ENCODE measurements around the gene CEBPE.

Gene CEBPE

DNA sequence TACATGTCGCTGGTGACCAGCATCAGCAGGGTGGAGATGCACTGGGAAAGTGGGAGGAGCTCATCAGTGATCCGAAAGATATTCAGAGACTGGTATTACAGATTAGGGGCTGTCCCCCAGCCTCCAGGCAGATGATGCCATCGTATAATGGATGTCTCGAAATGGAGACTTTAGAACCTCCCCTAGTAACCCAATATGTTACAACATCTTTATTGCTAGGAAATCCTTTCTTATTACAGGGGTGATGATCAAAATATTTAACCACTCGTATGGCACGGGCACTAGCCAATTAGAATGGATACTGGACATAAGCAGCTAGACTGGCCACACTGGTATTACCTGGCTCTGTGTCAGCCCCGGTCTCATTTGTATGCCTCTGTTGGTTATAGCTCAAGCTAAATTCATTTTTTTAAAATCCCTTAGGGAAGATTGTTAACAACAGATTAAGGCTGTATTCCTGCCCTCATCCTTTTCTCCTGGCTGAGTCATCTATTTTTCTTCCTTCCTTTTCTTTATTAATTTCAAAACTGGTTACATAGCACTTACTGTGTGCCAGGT is 10.8 kb upstream of the CEBPE start:
- no peak for ATAC-seq
- TF ChIP-seq SNAI2 (CRISPR knock-in tag; IDR thresholded peaks at IDR 0.05), result no peak
- TF ChIP-seq CSDC2 (CRISPR knock-in tag; IDR thresholded peaks at IDR 0.05), result no peak
- TF ChIP-seq ZFP30 (CRISPR knock-in tag; IDR thresholded peaks at IDR 0.05), result no peak
- TF ChIP-seq ESRRG (CRISPR knock-in tag; IDR thresholded peaks at IDR 0.05), result no peak
- TF ChIP-seq, protein P1, sequence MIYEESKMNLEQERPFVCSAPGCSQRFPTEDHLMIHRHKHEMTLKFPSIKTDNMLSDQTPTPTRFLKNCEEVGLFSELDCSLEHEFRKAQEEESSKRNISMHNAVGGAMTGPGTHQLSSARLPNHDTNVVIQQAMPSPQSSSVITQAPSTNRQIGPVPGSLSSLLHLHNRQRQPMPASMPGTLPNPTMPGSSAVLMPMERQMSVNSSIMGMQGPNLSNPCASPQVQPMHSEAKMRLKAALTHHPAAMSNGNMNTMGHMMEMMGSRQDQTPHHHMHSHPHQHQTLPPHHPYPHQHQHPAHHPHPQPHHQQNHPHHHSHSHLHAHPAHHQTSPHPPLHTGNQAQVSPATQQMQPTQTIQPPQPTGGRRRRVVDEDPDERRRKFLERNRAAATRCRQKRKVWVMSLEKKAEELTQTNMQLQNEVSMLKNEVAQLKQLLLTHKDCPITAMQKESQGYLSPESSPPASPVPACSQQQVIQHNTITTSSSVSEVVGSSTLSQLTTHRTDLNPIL (CRISPR knock-in tag; IDR thresholded peaks at IDR 0.05; ENCODE audit: low read depth), result no peak
- TF ChIP-seq OSR1 (CRISPR knock-in tag; IDR thresholded peaks at IDR 0.05), result no peak
- TF ChIP-seq, protein P2, sequence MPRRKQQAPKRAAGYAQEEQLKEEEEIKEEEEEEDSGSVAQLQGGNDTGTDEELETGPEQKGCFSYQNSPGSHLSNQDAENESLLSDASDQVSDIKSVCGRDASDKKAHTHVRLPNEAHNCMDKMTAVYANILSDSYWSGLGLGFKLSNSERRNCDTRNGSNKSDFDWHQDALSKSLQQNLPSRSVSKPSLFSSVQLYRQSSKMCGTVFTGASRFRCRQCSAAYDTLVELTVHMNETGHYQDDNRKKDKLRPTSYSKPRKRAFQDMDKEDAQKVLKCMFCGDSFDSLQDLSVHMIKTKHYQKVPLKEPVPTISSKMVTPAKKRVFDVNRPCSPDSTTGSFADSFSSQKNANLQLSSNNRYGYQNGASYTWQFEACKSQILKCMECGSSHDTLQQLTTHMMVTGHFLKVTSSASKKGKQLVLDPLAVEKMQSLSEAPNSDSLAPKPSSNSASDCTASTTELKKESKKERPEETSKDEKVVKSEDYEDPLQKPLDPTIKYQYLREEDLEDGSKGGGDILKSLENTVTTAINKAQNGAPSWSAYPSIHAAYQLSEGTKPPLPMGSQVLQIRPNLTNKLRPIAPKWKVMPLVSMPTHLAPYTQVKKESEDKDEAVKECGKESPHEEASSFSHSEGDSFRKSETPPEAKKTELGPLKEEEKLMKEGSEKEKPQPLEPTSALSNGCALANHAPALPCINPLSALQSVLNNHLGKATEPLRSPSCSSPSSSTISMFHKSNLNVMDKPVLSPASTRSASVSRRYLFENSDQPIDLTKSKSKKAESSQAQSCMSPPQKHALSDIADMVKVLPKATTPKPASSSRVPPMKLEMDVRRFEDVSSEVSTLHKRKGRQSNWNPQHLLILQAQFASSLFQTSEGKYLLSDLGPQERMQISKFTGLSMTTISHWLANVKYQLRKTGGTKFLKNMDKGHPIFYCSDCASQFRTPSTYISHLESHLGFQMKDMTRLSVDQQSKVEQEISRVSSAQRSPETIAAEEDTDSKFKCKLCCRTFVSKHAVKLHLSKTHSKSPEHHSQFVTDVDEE (CRISPR knock-in tag; IDR thresholded peaks at IDR 0.05), result no peak
- no peak for TF ChIP-seq ARNTL (CRISPR knock-in tag; IDR thresholded peaks at IDR 0.05; ENCODE audit: borderline replicate concordance, low read depth)
- TF ChIP-seq GLIS3 (CRISPR knock-in tag; IDR thresholded peaks at IDR 0.05), result no peak
- no peak for TF ChIP-seq ISL1 (CRISPR knock-in tag; IDR thresholded peaks at IDR 0.05)
- no peak for TF ChIP-seq PPARA (CRISPR knock-in tag; IDR thresholded peaks at IDR 0.05; ENCODE audit: borderline replicate concordance)
- TF ChIP-seq ZNF565 (CRISPR knock-in tag; conservative IDR thresholded peaks at IDR 0.05; ENCODE audit: low read depth), result no peak
- no peak for TF ChIP-seq ZNF8 (CRISPR knock-in tag; IDR thresholded peaks at IDR 0.05)
- TF ChIP-seq, protein P3, sequence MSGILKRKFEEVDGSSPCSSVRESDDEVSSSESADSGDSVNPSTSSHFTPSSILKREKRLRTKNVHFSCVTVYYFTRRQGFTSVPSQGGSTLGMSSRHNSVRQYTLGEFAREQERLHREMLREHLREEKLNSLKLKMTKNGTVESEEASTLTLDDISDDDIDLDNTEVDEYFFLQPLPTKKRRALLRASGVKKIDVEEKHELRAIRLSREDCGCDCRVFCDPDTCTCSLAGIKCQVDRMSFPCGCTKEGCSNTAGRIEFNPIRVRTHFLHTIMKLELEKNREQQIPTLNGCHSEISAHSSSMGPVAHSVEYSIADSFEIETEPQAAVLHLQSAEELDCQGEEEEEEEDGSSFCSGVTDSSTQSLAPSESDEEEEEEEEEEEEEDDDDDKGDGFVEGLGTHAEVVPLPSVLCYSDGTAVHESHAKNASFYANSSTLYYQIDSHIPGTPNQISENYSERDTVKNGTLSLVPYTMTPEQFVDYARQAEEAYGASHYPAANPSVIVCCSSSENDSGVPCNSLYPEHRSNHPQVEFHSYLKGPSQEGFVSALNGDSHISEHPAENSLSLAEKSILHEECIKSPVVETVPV (CRISPR knock-in tag; IDR thresholded peaks at IDR 0.05), result no peak
- no peak for TF ChIP-seq ZNF70 (CRISPR knock-in tag; IDR thresholded peaks at IDR 0.05)
- TF ChIP-seq RARB (CRISPR knock-in tag; IDR thresholded peaks at IDR 0.05), result no peak
- TF ChIP-seq ZC3H10 (CRISPR knock-in tag; IDR thresholded peaks at IDR 0.05), result no peak
- no peak for TF ChIP-seq BACH2 (CRISPR knock-in tag; IDR thresholded peaks at IDR 0.05; ENCODE audit: borderline replicate concordance)

DNA sequence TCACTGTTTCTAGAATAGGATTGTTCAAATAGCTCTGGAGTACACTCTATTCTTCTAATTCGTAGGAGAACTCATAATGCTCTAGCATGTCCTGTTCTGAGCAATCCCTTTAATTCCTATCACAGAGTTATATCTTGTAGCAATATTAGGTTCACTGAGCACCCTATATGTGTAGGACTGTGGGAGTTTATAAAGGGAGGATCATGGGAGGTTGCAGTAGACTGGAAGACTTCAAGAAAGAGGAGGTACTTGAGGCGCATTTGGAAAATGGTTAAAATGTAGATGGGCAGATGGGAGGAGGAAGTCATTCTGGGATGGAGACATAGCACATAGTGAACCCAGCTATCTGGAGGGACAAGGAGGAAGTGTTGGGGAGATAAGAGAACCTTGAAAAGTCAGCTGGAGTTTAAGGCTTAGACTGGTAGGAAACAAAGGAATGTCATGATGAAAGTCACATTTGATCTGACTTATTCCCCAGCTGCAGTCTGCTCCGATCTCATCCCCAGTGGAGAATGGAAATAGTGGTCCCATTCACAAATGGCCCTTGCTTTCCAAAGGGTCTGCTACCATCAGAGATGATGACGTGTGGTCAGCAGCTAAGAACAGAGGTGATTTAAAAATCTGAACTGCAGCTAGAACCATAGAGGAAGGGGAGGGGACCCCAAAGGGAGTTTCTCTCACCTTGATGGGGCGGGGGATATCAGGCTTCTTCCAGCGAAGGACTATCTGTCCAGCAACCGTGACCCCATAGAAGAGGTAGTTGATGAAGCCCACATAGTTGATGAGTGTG is 10.1 kb upstream of the CEBPE start:
- TF ChIP-seq ZNF8 (CRISPR knock-in tag; IDR thresholded peaks at IDR 0.05) (no peak), RARB (CRISPR knock-in tag; IDR thresholded peaks at IDR 0.05) (no peak), BACH2 (CRISPR knock-in tag; IDR thresholded peaks at IDR 0.05; ENCODE audit: borderline replicate concordance) (no peak)
- no peak for ATAC-seq

DNA sequence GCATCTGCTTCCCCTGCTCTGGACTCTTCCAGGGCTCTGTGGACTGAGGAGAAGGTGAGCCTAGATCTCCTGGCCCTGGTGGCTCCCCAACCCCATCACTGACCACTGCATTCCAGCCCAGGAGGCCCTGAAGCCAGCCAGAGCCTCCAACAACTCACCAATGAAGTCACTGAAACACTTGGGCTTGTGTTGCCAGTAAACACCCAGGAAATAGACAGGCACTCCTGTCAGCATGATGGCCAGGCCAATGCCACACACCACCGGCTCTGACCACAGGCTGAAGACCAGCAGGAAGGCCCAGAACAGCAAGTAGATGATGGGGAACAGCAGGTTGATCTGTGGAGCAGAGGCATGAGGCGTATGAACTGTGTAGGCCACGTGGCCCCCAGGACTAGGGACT is 8.8 kb upstream of the CEBPE start:
- TF ChIP-seq ISL1 (CRISPR knock-in tag; IDR thresholded peaks at IDR 0.05), result no peak
- no peak for TF ChIP-seq ZFP30 (CRISPR knock-in tag; IDR thresholded peaks at IDR 0.05)
- no peak for TF ChIP-seq PPARA (CRISPR knock-in tag; IDR thresholded peaks at IDR 0.05; ENCODE audit: borderline replicate concordance)
- TF ChIP-seq ZC3H10 (CRISPR knock-in tag; IDR thresholded peaks at IDR 0.05), result no peak
- TF ChIP-seq, protein P4, sequence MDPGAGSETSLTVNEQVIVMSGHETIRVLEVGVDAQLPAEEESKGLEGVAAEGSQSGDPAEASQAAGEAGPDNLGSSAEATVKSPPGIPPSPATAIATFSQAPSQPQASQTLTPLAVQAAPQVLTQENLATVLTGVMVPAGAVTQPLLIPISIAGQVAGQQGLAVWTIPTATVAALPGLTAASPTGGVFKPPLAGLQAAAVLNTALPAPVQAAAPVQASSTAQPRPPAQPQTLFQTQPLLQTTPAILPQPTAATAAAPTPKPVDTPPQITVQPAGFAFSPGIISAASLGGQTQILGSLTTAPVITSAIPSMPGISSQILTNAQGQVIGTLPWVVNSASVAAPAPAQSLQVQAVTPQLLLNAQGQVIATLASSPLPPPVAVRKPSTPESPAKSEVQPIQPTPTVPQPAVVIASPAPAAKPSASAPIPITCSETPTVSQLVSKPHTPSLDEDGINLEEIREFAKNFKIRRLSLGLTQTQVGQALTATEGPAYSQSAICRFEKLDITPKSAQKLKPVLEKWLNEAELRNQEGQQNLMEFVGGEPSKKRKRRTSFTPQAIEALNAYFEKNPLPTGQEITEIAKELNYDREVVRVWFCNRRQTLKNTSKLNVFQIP (CRISPR knock-in tag; IDR thresholded peaks at IDR 0.05; ENCODE audit: borderline replicate concordance, low read depth), result no peak
- no peak for TF ChIP-seq BACH2 (CRISPR knock-in tag; IDR thresholded peaks at IDR 0.05; ENCODE audit: borderline replicate concordance)
- TF ChIP-seq TCF4 (CRISPR knock-in tag; IDR thresholded peaks at IDR 0.05; ENCODE audit: borderline replicate concordance), result no peak
- no peak for TF ChIP-seq ZNF565 (CRISPR knock-in tag; conservative IDR thresholded peaks at IDR 0.05; ENCODE audit: low read depth)
- TF ChIP-seq, protein P5, sequence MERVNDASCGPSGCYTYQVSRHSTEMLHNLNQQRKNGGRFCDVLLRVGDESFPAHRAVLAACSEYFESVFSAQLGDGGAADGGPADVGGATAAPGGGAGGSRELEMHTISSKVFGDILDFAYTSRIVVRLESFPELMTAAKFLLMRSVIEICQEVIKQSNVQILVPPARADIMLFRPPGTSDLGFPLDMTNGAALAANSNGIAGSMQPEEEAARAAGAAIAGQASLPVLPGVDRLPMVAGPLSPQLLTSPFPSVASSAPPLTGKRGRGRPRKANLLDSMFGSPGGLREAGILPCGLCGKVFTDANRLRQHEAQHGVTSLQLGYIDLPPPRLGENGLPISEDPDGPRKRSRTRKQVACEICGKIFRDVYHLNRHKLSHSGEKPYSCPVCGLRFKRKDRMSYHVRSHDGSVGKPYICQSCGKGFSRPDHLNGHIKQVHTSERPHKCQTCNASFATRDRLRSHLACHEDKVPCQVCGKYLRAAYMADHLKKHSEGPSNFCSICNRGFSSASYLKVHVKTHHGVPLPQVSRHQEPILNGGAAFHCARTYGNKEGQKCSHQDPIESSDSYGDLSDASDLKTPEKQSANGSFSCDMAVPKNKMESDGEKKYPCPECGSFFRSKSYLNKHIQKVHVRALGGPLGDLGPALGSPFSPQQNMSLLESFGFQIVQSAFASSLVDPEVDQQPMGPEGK (CRISPR knock-in tag; IDR thresholded peaks at IDR 0.05; ENCODE audit: borderline replicate concordance), result no peak
- no peak for TF ChIP-seq ZNF70 (CRISPR knock-in tag; IDR thresholded peaks at IDR 0.05)
- no peak for TF ChIP-seq CSDC2 (CRISPR knock-in tag; IDR thresholded peaks at IDR 0.05)
- TF ChIP-seq, protein P1 (CRISPR knock-in tag; IDR thresholded peaks at IDR 0.05; ENCODE audit: low read depth), result no peak
- no peak for TF ChIP-seq RARB (CRISPR knock-in tag; IDR thresholded peaks at IDR 0.05)
- TF ChIP-seq, protein P2 (CRISPR knock-in tag; IDR thresholded peaks at IDR 0.05), result no peak
- no peak for TF ChIP-seq ARNTL (CRISPR knock-in tag; IDR thresholded peaks at IDR 0.05; ENCODE audit: borderline replicate concordance, low read depth)
- TF ChIP-seq ZNF8 (CRISPR knock-in tag; IDR thresholded peaks at IDR 0.05), result no peak
- TF ChIP-seq SNAI2 (CRISPR knock-in tag; IDR thresholded peaks at IDR 0.05), result no peak
- no peak for ATAC-seq
